Activated CD4-positive, alpha-beta T cell treated with anti-CD3 and anti-CD28 coated beads for 4 hours (primary cell): ENCODE measurements around the gene NOL3.

ENCODE experiments used
- DNase-seq, 2 donors: peaks; one replicate each; pipeline ENCODE4 v3.0.0-alpha.2; 2020

The NOL3 gene

GRCh38 chr16:67155295-67156142, 14.8 kb upstream of the NOL3 start:
- peak; percentile 74 for DNase-seq

GRCh38 chr16:67156143-67156844, 14.0 kb upstream of the NOL3 start:
- no peak for DNase-seq

GRCh38 chr16:67157106-67157748, 13.1 kb upstream of the NOL3 start:
- no peak for DNase-seq

GRCh38 chr16:67157892-67158635, 12.3 kb upstream of the NOL3 start:
- no peak for DNase-seq

GRCh38 chr16:67158637-67159600, 11.4 kb upstream of the NOL3 start:
- peak; percentile 85 to 87 for DNase-seq

GRCh38 chr16:67161595-67162058, 8.7 kb upstream of the NOL3 start:
- DNase-seq: no peak

GRCh38 chr16:67162506-67163163, 7.7 kb upstream of the NOL3 start:
- no peak for DNase-seq

- no peak for DNase-seq
Observed at GRCh38 chr16:67163164-67163998, 7.0 kb upstream of the NOL3 start.

- DNase-seq: no peak
Observed at GRCh38 chr16:67163999-67164558, 6.3 kb upstream of the NOL3 start.

GRCh38 chr16:67164599-67165061, 5.7 kb upstream of the NOL3 start, which contains the start of gene HSF4:
HSF4 (plus strand) TSS chr16:67164745; CDS start chr16:67164812, 67 bp downstream.
- no peak for DNase-seq

GRCh38 chr16:67165121-67166078, 4.9 kb upstream of the NOL3 start:
- no peak for DNase-seq

GRCh38 chr16:67166110-67166547, 4.2 kb upstream of the NOL3 start:
- DNase-seq: no peak

GRCh38 chr16:67166598-67167168, 3.7 kb upstream of the NOL3 start:
- no peak for DNase-seq

- no peak for DNase-seq
Observed at GRCh38 chr16:67167588-67167987, 2.8 kb upstream of the NOL3 start.

GRCh38 chr16:67169011-67169451, 1.3 kb upstream of the NOL3 start:
- no peak for DNase-seq

GRCh38 chr16:67169642-67170167, 633 bp upstream of the NOL3 start:
- DNase-seq: no peak

- no peak for DNase-seq
Observed at GRCh38 chr16:67170949-67171649, 761 bp downstream of the NOL3 start.
